Fibroblast of mammary gland (primary cell): ENCODE data around the gene SMC1B.

Experiments used
- DNase-seq: peaks from one replicate; pipeline ENCODE4 v3.0.0-alpha.2; 2010; ENCODE audit warnings: low read depth
- H3K4me3 ChIP-seq: 2 replicates; pipeline ENCODE4 v1.5.1; 2011; ENCODE audit warnings: low read depth, mild to moderate bottlenecking, low read length, moderate library complexity; ENCODE audit not compliant: control insufficient read depth
- CTCF ChIP-seq: conservative IDR thresholded peaks from 2 replicates; pipeline ENCODE4 v1.5.1; 2011; ENCODE audit warnings: low read depth, low read length, inconsistent platforms; ENCODE audit not compliant: control insufficient read depth, insufficient read depth

The SMC1B gene, protein sequence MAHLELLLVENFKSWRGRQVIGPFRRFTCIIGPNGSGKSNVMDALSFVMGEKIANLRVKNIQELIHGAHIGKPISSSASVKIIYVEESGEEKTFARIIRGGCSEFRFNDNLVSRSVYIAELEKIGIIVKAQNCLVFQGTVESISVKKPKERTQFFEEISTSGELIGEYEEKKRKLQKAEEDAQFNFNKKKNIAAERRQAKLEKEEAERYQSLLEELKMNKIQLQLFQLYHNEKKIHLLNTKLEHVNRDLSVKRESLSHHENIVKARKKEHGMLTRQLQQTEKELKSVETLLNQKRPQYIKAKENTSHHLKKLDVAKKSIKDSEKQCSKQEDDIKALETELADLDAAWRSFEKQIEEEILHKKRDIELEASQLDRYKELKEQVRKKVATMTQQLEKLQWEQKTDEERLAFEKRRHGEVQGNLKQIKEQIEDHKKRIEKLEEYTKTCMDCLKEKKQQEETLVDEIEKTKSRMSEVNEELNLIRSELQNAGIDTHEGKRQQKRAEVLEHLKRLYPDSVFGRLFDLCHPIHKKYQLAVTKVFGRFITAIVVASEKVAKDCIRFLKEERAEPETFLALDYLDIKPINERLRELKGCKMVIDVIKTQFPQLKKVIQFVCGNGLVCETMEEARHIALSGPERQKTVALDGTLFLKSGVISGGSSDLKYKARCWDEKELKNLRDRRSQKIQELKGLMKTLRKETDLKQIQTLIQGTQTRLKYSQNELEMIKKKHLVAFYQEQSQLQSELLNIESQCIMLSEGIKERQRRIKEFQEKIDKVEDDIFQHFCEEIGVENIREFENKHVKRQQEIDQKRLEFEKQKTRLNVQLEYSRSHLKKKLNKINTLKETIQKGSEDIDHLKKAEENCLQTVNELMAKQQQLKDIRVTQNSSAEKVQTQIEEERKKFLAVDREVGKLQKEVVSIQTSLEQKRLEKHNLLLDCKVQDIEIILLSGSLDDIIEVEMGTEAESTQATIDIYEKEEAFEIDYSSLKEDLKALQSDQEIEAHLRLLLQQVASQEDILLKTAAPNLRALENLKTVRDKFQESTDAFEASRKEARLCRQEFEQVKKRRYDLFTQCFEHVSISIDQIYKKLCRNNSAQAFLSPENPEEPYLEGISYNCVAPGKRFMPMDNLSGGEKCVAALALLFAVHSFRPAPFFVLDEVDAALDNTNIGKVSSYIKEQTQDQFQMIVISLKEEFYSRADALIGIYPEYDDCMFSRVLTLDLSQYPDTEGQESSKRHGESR

DNA sequence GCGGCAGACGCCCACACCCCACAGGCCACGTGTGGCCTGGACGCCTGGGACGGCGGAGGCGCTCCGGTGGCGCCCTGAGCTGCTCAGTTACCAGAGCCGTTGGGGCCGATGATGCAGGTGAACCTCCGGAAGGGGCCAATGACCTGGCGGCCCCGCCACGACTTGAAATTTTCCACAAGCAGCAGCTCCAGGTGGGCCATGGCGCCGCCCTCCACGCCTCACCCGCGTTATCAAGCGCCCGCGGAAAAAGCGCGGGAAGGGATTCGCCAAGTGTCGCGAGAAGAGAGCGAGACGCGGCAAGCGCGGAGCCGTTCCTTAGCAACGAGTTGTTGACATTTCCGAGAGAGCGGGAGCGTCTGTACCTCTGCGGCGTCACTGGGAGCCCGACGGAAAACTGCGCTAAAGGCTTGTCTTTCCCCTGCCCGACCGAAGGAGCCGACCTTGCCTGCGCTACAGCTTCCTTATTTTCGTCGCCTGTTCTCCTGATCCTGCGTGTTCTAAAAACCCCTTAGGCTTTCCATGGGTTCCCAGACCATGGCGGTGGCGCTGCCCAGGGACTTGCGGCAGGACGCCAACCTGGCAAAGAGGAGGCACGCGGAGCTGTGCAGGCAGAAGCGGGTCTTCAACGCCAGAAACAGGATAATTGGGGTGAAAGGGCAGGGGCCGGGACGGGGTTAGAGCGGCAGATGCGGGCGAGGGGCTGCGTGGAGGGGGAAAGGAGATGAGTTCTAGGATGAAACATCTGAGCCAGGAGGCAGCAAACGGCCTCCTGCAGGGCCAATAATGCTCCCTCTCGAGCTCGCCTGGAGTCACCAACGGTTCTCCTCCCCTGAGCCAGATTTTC is at the start of gene SMC1B, which contains the start of gene RIBC2:
TSS of gene SMC1B (minus strand) at position 232 of the 844 bp plus-strand sequence. CDS start at position 200, 32 bp downstream.
TSS of gene RIBC2 (plus strand) at position 326 of the 844 bp plus-strand sequence. CDS start at position 520, 194 bp downstream.
- no peak for TF ChIP-seq CTCF
- H3K4me3 ChIP-seq = peak within 1 kb of the TSS; percentile 59
- DNase-seq = peak; percentile 79

GRCh38 chr22:45462034-45462655 is 48.7 kb upstream of the SMC1B start:
- no peak overlapping the region for H3K4me3 ChIP-seq
- no peak for TF ChIP-seq CTCF
- no peak for DNase-seq

DNA sequence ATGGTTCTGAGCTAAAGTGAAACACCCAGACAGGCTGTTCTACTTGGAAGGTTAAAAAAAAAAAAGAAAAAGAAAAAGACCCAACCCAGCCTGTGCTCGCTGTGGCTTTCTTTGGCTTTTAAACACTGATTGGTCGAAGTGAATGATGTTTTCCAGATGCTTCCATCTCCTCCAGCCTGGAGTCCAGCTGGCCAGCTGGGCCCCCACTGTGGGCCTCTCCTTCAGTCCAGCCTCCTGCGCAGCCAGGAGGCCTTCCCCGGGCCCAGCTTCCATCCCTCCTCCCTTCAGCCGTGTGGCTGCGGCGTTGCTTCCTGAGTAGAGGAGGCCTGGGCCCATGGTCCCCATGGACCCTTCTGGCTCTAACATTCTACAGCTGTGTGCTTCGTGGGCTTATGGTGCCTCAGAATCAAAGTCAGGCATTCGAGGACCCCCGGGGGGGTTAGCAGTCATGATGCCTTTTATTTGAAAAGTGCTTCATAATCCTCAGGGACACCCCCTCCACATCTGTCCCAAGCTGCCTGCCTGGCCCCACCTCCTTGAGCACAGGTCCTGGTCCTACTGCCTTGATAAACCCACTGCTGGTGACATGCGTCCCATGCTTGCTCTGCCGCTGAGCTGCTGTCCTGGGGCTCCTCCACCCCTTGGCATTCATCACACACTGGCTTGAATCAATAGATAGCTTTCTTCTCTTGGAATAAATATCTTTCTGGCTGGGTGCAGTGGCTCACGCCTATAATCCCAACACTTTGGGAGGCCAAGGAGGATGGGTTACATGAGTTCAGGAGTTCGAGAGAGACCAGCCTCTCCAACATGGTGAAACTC is 47.1 kb upstream of the SMC1B start:
- no peak overlapping the region for H3K4me3 ChIP-seq
- no peak for TF ChIP-seq CTCF
- peak; percentile 90 for DNase-seq

- H3K4me3 ChIP-seq = no peak overlapping the region
- DNase-seq = no peak
- TF ChIP-seq CTCF = no peak
These were observed 45.8 kb upstream of the SMC1B start for GRCh38 chr22:45459235-45459634.

DNA sequence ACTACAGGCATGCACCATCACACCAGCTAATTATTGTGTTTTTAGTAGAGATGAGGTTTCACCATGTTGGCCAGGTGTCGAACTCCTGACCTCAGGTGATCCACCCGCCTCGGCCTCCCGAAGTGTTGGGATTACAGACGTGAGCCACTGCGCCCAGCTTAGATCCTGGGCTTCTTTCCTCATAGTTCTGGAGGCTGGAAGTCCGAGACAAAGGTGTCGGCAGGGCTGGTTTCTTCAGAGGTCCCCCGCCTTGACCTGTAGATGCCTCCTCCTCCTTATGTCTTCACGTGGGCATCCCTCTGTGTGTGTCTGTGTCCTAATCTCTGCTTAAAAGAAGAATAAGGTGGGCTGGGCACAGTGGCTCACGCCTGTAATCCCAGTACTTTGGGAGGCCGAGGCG is 45.1 kb upstream of the SMC1B start:
- no peak overlapping the region for H3K4me3 ChIP-seq
- no peak for DNase-seq
- TF ChIP-seq CTCF = no peak
